NCI-H2171 treated with DMSO at 0.1 percent for 48 hours (cell line): ENCODE measurements around the gene SOBP.

Experiments
- DNase-seq: peaks from one replicate; lab custom pipeline; 2025; lab: John Stamatoyannopoulos, UW

The SOBP gene

GRCh38 chr6:107639511-107639910, 149.6 kb downstream of the SOBP start:
- DNase-seq = no peak

- no peak for DNase-seq
These were observed 151.2 kb downstream of the SOBP start for GRCh38 chr6:107641071-107641470.

GRCh38 chr6:107641500-107641941, 151.6 kb downstream of the SOBP start:
- DNase-seq = no peak

GRCh38 chr6:107642095-107642860, 152.4 kb downstream of the SOBP start:
- DNase-seq = no peak

- peak; percentile 17 for DNase-seq
These were observed 153.0 kb downstream of the SOBP start for GRCh38 chr6:107642861-107643328.

GRCh38 chr6:107644513-107644912, 154.6 kb downstream of the SOBP start:
- no peak for DNase-seq

GRCh38 chr6:107645740-107646139, 155.8 kb downstream of the SOBP start:
- no peak for DNase-seq

- DNase-seq = no peak
These were observed 156.3 kb downstream of the SOBP start for GRCh38 chr6:107646176-107646575.

GRCh38 chr6:107646776-107647438, 157.0 kb downstream of the SOBP start:
- no peak for DNase-seq

GRCh38 chr6:107647439-107647948, 157.6 kb downstream of the SOBP start:
- no peak for DNase-seq

- DNase-seq = no peak
These were observed 159.1 kb downstream of the SOBP start for GRCh38 chr6:107648983-107649382.

- no peak for DNase-seq
These were observed 162.7 kb downstream of the SOBP start for GRCh38 chr6:107652526-107653182.

- peak; percentile 32 for DNase-seq
These were observed 163.3 kb downstream of the SOBP start for GRCh38 chr6:107653183-107653580.

- no peak for DNase-seq
These were observed 164.0 kb downstream of the SOBP start for GRCh38 chr6:107653861-107654394.

GRCh38 chr6:107654764-107655163, 164.8 kb downstream of the SOBP start:
- DNase-seq = no peak

- no peak for DNase-seq
These were observed 165.3 kb downstream of the SOBP start for GRCh38 chr6:107655245-107655644.

- no peak for DNase-seq
These were observed 165.9 kb downstream of the SOBP start for GRCh38 chr6:107655864-107656263.

- no peak for DNase-seq
These were observed 166.5 kb downstream of the SOBP start for GRCh38 chr6:107656401-107656800.

GRCh38 chr6:107656883-107657282, 167.0 kb downstream of the SOBP start:
- no peak for DNase-seq

- DNase-seq = no peak
These were observed 167.4 kb downstream of the SOBP start for GRCh38 chr6:107657373-107657754.

- no peak for DNase-seq
These were observed 168.0 kb downstream of the SOBP start for GRCh38 chr6:107657755-107658461.
